Caco-2 (cell line): ENCODE data around the gene SRPK2. TPM values are rescaled to one million over a fixed set of nuclear protein-coding genes. Genes with fewer than 3 reads are reported as not detected.

Experiments used
- BruUV-seq: library from RNA; stranded (reverse); fragments of 400-500 nt; replicated peaks from 2 replicates; lab custom pipeline; 2021; lab: Mats Ljungman, UMichigan
- CTCF ChIA-PET: fragments of 300-600 bp; sonication (Branson Sonifier 250); formaldehyde crosslinking; loops from one replicate; lab custom pipeline; 2022; ENCODE audit warnings: antibody characterized with exemption; lab: Charles Lee
- POLR2A ChIA-PET: fragments of 300-600 bp; sonication (Branson Sonifier 250); formaldehyde crosslinking; loops from one replicate; lab custom pipeline; 2022; ENCODE audit warnings: antibody characterized with exemption; lab: Charles Lee
- DNase-seq, 2 experiments: peaks; one replicate each; pipeline versions ENCODE4 v3.0.0 to v3.0.0-alpha.2; 2020 to 2022
- H3K27me3 ChIP-seq: replicated peaks from 2 replicates; pipeline ENCODE4 v1.6.0; 2011; ENCODE audit warnings: low read length; ENCODE audit not compliant: control insufficient read depth, insufficient read depth
- H3K36me3 ChIP-seq: 2 replicates; pipeline ENCODE4 v1.5.1; 2011; ENCODE audit warnings: low read length; ENCODE audit not compliant: control insufficient read depth, insufficient read depth
- H3K4me1 ChIP-seq: fragments of 250-450 bp; sonication (Bioruptor Pico); 2 replicates; pipeline ENCODE4 v1.5.1; 2020; ENCODE audit warnings: mild to moderate bottlenecking
- H3K4me3 ChIP-seq: 2 replicates; pipeline ENCODE4 v1.5.1; 2011; ENCODE audit warnings: low read depth, mild to moderate bottlenecking, control low read depth, low read length
- H3K9me3 ChIP-seq: fragments of 250-450 bp; sonication (Bioruptor Pico); 2 replicates; pipeline ENCODE4 v1.5.1; 2020; ENCODE audit warnings: mild to moderate bottlenecking, moderate library complexity
- H3K27ac Mint-ChIP-seq: one replicate; pipeline ENCODE4 v1.8.0; 2022; ENCODE audit warnings: mixed read lengths; ENCODE audit not compliant: unreplicated experiment
- H3K27me3 Mint-ChIP-seq: one replicate; pipeline ENCODE4 v1.8.0; 2022; ENCODE audit warnings: mixed read lengths; ENCODE audit not compliant: insufficient read depth, unreplicated experiment
- H3K36me3 Mint-ChIP-seq: one replicate; pipeline ENCODE4 v1.8.0; 2022; ENCODE audit warnings: mild to moderate bottlenecking, mixed read lengths; ENCODE audit not compliant: insufficient read depth, unreplicated experiment
- H3K4me1 Mint-ChIP-seq: one replicate; pipeline ENCODE4 v1.8.0; 2022; ENCODE audit warnings: low read depth, mixed read lengths; ENCODE audit not compliant: unreplicated experiment
- H3K4me3 Mint-ChIP-seq: one replicate; pipeline ENCODE4 v1.8.0; 2022; ENCODE audit warnings: mild to moderate bottlenecking, moderate library complexity, mixed read lengths; ENCODE audit not compliant: unreplicated experiment
- H3K9me3 Mint-ChIP-seq: one replicate; pipeline ENCODE4 v1.8.0; 2022; ENCODE audit warnings: mixed read lengths; ENCODE audit not compliant: unreplicated experiment
- CTCF ChIP-seq, 2 experiments: fragments of 200-600 bp in 1 of 2; IDR thresholded peaks; 1 replicate in 1 of 2; 2 replicates in 1 of 2; pipeline versions ENCODE4 v1.5.1 to v1.8.0; 2011 to 2022; ENCODE audit warnings: antibody characterized with exemption in 1 of 2, control low read depth in 1 of 2, inconsistent platforms in 1 of 2, low read depth in 1 of 2, low read length in 1 of 2, mild to moderate bottlenecking in 1 of 2, moderate library complexity in 1 of 2; ENCODE audit not compliant: insufficient read depth in 1 of 2, severe bottlenecking in 1 of 2, unreplicated experiment in 1 of 2
- intact Hi-C: fragments of 100-400 bp; cut with micrococcal nuclease; formaldehyde crosslinking; loops from one replicate; pipeline ENCODE4 v1.10.0; 2022; ENCODE audit not compliant: unreplicated experiment
- total RNA-seq: library from RNA; stranded (reverse); gene quantifications from 2 replicates; pipeline ENCODE4 v1.2.3, GENCODE V29; 2022

Gene SRPK2
- total RNA-seq, 1 experiment from 2014 or later = 39.9 TPM

- no peaks in the 10 kb centered on the region for H3K27me3 ChIP-seq
- H3K9me3 Mint-ChIP-seq = no peaks in the 10 kb centered on the region
- intact Hi-C loops = loop anchor here (10.0 kb wide), 1 partner anchor 399 kb away; no protein-coding TSS in a partner anchor
- H3K4me3 Mint-ChIP-seq = no peak overlapping the region
- peaks cover 7% of the 10 kb centered on the region for H3K36me3 Mint-ChIP-seq
- no peaks in the 10 kb centered on the region for H3K36me3 ChIP-seq
- DNase-seq = no peak
- no peaks in the 10 kb centered on the region for H3K9me3 ChIP-seq
- H3K4me1 ChIP-seq = no peaks in the 10 kb centered on the region
- H3K4me3 ChIP-seq = no peak overlapping the region
- ChIA-PET POLR2A (no interaction called here), CTCF (no interaction called here)
- H3K4me1 Mint-ChIP-seq = no peaks in the 10 kb centered on the region
- H3K27me3 Mint-ChIP-seq = no peaks in the 10 kb centered on the region
- no peak for TF ChIP-seq CTCF (IDR thresholded peaks at IDR 0.05; ENCODE audit: insufficient read depth in 1 of 2, low read depth in 1 of 2, low read length in 1 of 2, severe bottlenecking in 1 of 2, unreplicated experiment in 1 of 2)
- no peak overlapping the region for H3K27ac Mint-ChIP-seq
- BruUV-seq = no TSS peak
Measured at GRCh38 chr7:105323366-105323765, 65.4 kb downstream of the SRPK2 start.

- DNase-seq = no peak
- no peaks in the 10 kb centered on the region for H3K36me3 ChIP-seq
- ChIA-PET CTCF (no interaction called here), POLR2A (no interaction called here)
- no peak for TF ChIP-seq CTCF (IDR thresholded peaks at IDR 0.05; ENCODE audit: insufficient read depth in 1 of 2, low read depth in 1 of 2, low read length in 1 of 2, severe bottlenecking in 1 of 2, unreplicated experiment in 1 of 2)
- intact Hi-C loops = loop anchor here (10.0 kb wide), 1 partner anchor 398 kb away; no protein-coding TSS in a partner anchor
- Mint-ChIP-seq H3K27ac (no peak overlapping the region), H3K4me1 (no peaks in the 10 kb centered on the region), H3K4me3 (no peak overlapping the region), H3K9me3 (no peaks in the 10 kb centered on the region), H3K36me3 (peaks cover 7% of the 10 kb centered on the region), H3K27me3 (no peaks in the 10 kb centered on the region)
- H3K9me3 ChIP-seq = no peaks in the 10 kb centered on the region
- BruUV-seq = no TSS peak
- H3K4me1 ChIP-seq = no peaks in the 10 kb centered on the region; the same call in 1 of the 2 replicates
- no peak overlapping the region for H3K4me3 ChIP-seq
- no peaks in the 10 kb centered on the region for H3K27me3 ChIP-seq
Measured at GRCh38 chr7:105322655-105323277, 66.0 kb downstream of the SRPK2 start.

- Histone ChIP-seq H3K9me3 (no peaks in the 10 kb centered on the region), H3K27me3 (no peaks in the 10 kb centered on the region), H3K36me3 (no peaks in the 10 kb centered on the region), H3K4me1 (peaks cover 5% of the 10 kb centered on the region), H3K4me3 (no peak overlapping the region)
- H3K36me3 Mint-ChIP-seq = peaks cover 7% of the 10 kb centered on the region
- no peaks in the 10 kb centered on the region for H3K27me3 Mint-ChIP-seq
- no peaks in the 10 kb centered on the region for H3K9me3 Mint-ChIP-seq
- no peak for TF ChIP-seq CTCF (IDR thresholded peaks at IDR 0.05; ENCODE audit: insufficient read depth in 1 of 2, low read depth in 1 of 2, low read length in 1 of 2, severe bottlenecking in 1 of 2, unreplicated experiment in 1 of 2)
- peaks cover 8% of the 10 kb centered on the region for H3K4me1 Mint-ChIP-seq
- CTCF ChIA-PET = no interaction called here
- H3K4me3 Mint-ChIP-seq = no peak overlapping the region
- no TSS peak for BruUV-seq
- intact Hi-C loops = loop anchor here (10.0 kb wide), 1 partner anchor 397 kb away; no protein-coding TSS in a partner anchor
- H3K27ac Mint-ChIP-seq = no peak overlapping the region
- POLR2A ChIA-PET = no interaction called here
- no peak for DNase-seq
Measured at GRCh38 chr7:105321754-105322455, 66.8 kb downstream of the SRPK2 start.
